Type B pancreatic cell (in vitro differentiated cells): ENCODE measurements around the gene TPSB2. TPM values are rescaled to one million over a fixed set of nuclear protein-coding genes. Genes with fewer than 3 reads are reported as not detected.

Source experiments
- DNase-seq: peaks from one replicate; pipeline ENCODE4 v3.0.0; 2021; ENCODE audit warnings: mixed read lengths; ENCODE audit not compliant: unreplicated experiment; ENCODE audit errors: extremely low spot score
- H3K27ac Mint-ChIP-seq: 2 replicates; pipeline ENCODE4 v1.8.0; 2021; ENCODE audit warnings: mild to moderate bottlenecking, mixed read lengths
- H3K27me3 Mint-ChIP-seq: 2 replicates; pipeline ENCODE4 v1.8.0; 2021; ENCODE audit warnings: mixed read lengths
- H3K36me3 Mint-ChIP-seq: 2 replicates; pipeline ENCODE4 v1.8.0; 2021; ENCODE audit warnings: mixed read lengths
- H3K4me1 Mint-ChIP-seq: one replicate; pipeline ENCODE4 v1.8.0; 2021; ENCODE audit warnings: mixed read lengths; ENCODE audit not compliant: unreplicated experiment
- H3K4me3 Mint-ChIP-seq: 2 replicates; pipeline ENCODE4 v1.8.0; 2021; ENCODE audit warnings: mild to moderate bottlenecking, mixed read lengths
- H3K9me3 Mint-ChIP-seq: 2 replicates; pipeline ENCODE4 v1.8.0; 2021; ENCODE audit warnings: mixed read lengths
- CTCF ChIP-seq: fragments of 200-600 bp; sonication (generic); conservative IDR thresholded peaks from 2 replicates; pipeline ENCODE4 v1.5.0; 2021; ENCODE audit warnings: antibody characterized with exemption, mild to moderate bottlenecking
- total RNA-seq: library from RNA; stranded (reverse); gene quantifications from 2 replicates; pipeline ENCODE4 v1.2.1, GENCODE V29; 2021; ENCODE audit warnings: low replicate concordance

Gene TPSB2
- total RNA-seq, 1 donor from 2014 or later, result not detected

- no peak overlapping the region for H3K27ac Mint-ChIP-seq
- no peaks in the 10 kb centered on the region for H3K36me3 Mint-ChIP-seq
- no peaks in the 10 kb centered on the region for H3K4me1 Mint-ChIP-seq
- no peak for DNase-seq
- no peak overlapping the region for H3K4me3 Mint-ChIP-seq
- TF ChIP-seq CTCF, result no peak
- no peaks in the 10 kb centered on the region for H3K27me3 Mint-ChIP-seq
- no peaks in the 10 kb centered on the region for H3K9me3 Mint-ChIP-seq
These were observed 21.6 kb downstream of the TPSB2 start for GRCh38 chr16:1208239-1208830.

DNA sequence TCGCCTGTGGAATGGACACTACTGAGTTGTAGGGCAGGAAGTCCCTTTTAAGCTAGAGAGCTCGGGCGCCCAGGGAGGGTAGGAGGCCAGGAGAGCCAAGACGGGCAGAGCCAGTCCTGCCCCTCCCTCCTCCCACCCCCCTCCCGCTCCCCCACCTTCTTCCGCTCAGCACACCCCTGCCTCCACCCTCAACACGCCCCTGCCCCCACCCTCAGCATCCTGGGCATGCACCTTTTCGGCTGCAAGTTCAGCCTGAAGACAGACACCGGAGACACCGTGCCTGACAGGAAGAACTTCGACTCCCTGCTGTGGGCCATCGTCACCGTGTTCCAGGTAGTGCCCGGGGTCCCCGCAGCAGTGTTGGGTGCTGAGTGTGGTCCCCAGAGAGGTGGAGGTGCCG is 23.2 kb downstream of the TPSB2 start:
- no peak for TF ChIP-seq CTCF
- no peaks in the 10 kb centered on the region for H3K9me3 Mint-ChIP-seq
- no peak overlapping the region for H3K4me3 Mint-ChIP-seq
- no peaks in the 10 kb centered on the region for H3K4me1 Mint-ChIP-seq
- DNase-seq, result no peak
- no peaks in the 10 kb centered on the region for H3K27me3 Mint-ChIP-seq
- H3K36me3 Mint-ChIP-seq, result no peaks in the 10 kb centered on the region
- H3K27ac Mint-ChIP-seq, result no peak overlapping the region

- Mint-ChIP-seq H3K27me3 (no peaks in the 10 kb centered on the region), H3K4me1 (no peaks in the 10 kb centered on the region), H3K4me3 (no peak overlapping the region), H3K27ac (no peak overlapping the region), H3K36me3 (no peaks in the 10 kb centered on the region), H3K9me3 (no peaks in the 10 kb centered on the region)
- no peak for DNase-seq
- no peak for TF ChIP-seq CTCF
These were observed 23.7 kb downstream of the TPSB2 start for GRCh38 chr16:1206326-1206725.

DNA sequence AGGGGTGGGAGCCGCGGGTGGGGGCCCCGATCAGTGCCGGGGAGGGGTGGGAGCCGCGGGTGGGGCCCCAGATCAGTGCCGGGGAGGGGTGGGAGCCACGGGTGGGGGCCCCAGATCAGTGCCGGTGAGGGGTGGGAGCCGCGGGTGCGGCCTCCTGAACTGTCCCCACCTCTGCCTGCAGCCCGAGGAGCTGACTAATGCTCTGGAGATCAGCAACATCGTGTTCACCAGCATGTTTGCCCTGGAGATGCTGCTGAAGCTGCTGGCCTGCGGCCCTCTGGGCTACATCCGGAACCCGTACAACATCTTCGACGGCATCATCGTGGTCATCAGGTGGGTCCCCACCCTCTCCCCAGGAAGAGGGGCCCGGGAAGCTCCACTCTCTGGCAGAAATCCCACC is 25.1 kb downstream of the TPSB2 start:
- no peak for DNase-seq
- H3K4me3 Mint-ChIP-seq, result no peak overlapping the region
- H3K36me3 Mint-ChIP-seq, result peaks cover under 1% of the 10 kb centered on the region
- H3K4me1 Mint-ChIP-seq, result no peaks in the 10 kb centered on the region
- H3K27me3 Mint-ChIP-seq, result no peaks in the 10 kb centered on the region
- H3K9me3 Mint-ChIP-seq, result no peaks in the 10 kb centered on the region
- no peak overlapping the region for H3K27ac Mint-ChIP-seq
- TF ChIP-seq CTCF, result no peak

- Mint-ChIP-seq H3K4me3 (no peak overlapping the region), H3K27ac (no peak overlapping the region), H3K4me1 (no peaks in the 10 kb centered on the region), H3K9me3 (no peaks in the 10 kb centered on the region), H3K27me3 (no peaks in the 10 kb centered on the region), H3K36me3 (peaks cover 3% of the 10 kb centered on the region)
- TF ChIP-seq CTCF, result no peak
- no peak for DNase-seq
These were observed 27.7 kb downstream of the TPSB2 start for GRCh38 chr16:1202274-1202673.

DNA sequence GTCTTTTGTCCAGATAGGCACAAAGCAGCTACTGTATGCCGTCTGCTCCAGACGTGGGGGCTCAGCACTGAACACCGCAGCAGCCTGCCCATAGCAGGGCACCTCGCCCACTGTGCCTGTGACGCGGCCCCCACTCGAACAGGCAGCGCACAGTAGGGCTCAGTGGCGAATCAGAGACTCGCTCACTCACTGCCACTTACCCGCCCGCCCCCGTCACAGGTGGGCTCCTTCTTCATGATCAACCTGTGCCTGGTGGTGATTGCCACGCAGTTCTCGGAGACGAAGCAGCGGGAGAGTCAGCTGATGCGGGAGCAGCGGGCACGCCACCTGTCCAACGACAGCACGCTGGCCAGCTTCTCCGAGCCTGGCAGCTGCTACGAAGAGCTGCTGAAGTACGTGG is 28.5 kb downstream of the TPSB2 start:
- TF ChIP-seq CTCF, result no peak
- no peaks in the 10 kb centered on the region for H3K4me1 Mint-ChIP-seq
- H3K9me3 Mint-ChIP-seq, result no peaks in the 10 kb centered on the region

More for the DNA sequence above, 28.5 kb downstream of the TPSB2 start:
- Mint-ChIP-seq H3K27ac (no peak overlapping the region), H3K27me3 (no peaks in the 10 kb centered on the region), H3K4me3 (no peak overlapping the region), H3K36me3 (peaks cover 3% of the 10 kb centered on the region)
- no peak for DNase-seq
